Mononuclear cell (primary cell): ENCODE measurements around the gene RNF141. TPM values are rescaled to one million over a fixed set of nuclear protein-coding genes. Genes with fewer than 3 reads are reported as not detected.

Experiments used
- H3K27me3 ChIP-seq: 2 replicates; pipeline ENCODE4 v1.6.0; 2011; ENCODE audit warnings: low read length, control low read depth; ENCODE audit not compliant: insufficient read depth
- H3K4me1 ChIP-seq: 2 replicates; pipeline ENCODE4 v1.5.1; 2011; ENCODE audit warnings: mild to moderate bottlenecking, low read length, control low read depth; ENCODE audit not compliant: insufficient read depth
- H3K4me3 ChIP-seq: 2 replicates; pipeline ENCODE4 v1.5.1; 2011; ENCODE audit warnings: mild to moderate bottlenecking, low read length, moderate library complexity
- H3K9me3 ChIP-seq: 2 replicates; pipeline ENCODE4 v1.5.1; 2011; ENCODE audit warnings: low read depth, mild to moderate bottlenecking, control low read depth, low read length
- total RNA-seq: library from RNA; depleted of rRNA; stranded (reverse); fragments of >200 nt; gene quantifications from one replicate; pipeline ENCODE4 v1.2.3, GENCODE V29; 2012

RNF141 gene
- total RNA-seq, 1 donor, result 30.6 TPM

DNA sequence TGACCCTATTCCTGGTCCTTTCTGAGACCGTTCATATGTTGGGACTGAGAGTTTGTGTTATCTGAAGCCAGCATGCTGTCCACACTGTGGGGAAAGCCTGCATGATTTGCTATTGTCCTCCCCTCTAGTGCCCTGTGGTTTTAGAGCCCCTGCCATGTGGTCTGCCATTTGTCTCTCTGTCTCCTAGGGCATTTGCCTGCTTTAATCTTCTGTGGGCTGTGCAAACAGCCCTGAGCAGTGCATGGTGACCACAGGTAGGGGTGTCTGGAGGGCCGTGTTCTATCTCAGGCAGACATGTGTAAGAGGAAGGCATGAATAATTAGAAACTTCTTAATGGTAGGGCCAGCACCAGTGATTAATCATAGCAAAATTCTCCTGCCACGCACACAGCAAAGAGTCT, 62.9 kb downstream of the RNF141 start:
- H3K27me3 ChIP-seq, result no peaks in the 10 kb centered on the region

DNA sequence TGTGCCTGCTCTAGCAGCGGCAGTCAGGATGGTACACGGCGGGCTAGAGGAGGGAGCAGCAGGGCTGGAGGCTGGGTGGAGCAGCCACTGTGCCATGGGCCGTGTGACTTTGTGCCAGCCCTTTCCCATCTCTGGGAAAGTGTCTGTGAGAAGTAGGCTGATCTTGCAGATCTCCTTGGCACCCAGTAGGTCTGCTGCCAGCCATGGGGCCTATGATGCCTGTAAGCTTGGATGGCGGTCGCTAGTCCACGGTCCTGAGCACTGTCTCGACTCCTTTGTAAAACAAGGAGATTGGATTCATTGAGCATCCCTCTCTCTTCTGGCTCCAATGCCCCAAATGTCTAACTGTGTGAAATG, 63.3 kb downstream of the RNF141 start:
- Histone ChIP-seq H3K4me3 (no peak overlapping the region), H3K9me3 (no peaks in the 10 kb centered on the region), H3K4me1 (peaks cover 11% of the 10 kb centered on the region), H3K27me3 (no peaks in the 10 kb centered on the region)

More for the DNA sequence above, 62.9 kb downstream of the RNF141 start:
- no peaks in the 10 kb centered on the region for H3K9me3 ChIP-seq
- H3K4me1 ChIP-seq, result peaks cover 11% of the 10 kb centered on the region
- H3K4me3 ChIP-seq, result no peak overlapping the region

DNA sequence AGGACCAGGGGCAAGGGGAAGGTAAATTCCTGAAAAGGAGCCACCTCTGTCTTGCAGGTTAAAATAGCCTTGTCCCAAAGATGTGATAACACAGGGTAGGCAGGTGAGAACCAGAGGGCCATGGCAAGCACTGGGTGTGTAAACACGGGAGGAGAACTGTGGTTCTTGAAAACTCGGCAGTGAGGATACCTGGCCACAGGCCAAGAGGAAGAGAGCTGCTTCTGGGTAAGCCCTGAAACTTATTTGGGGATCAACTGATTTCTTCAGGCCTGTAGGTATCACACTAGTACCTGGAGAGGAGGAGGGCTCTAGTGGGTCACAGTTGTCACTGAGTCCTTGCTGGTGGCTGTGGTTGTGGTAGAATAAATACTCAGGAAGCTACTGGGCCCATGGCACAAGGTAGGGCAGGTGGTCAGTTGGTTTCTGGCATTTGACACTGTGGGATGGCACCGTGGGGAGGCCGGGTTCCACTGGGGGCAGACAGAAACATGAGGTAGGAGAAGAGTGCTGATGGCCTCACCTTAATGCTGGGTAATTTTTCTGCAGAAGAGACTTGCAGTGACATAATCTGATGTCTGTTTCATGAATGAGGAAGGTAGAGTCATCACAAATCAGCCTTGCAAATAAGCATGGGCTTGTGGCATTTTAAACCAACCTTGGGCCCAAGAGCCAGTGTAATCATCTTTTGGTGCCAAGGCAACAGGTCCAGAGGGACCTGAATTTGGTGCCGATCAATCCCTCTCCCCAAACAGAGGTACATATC, 63.9 kb downstream of the RNF141 start:
- Histone ChIP-seq H3K4me3 (no peak overlapping the region), H3K27me3 (no peaks in the 10 kb centered on the region), H3K9me3 (no peaks in the 10 kb centered on the region), H3K4me1 (peaks cover 11% of the 10 kb centered on the region)

DNA sequence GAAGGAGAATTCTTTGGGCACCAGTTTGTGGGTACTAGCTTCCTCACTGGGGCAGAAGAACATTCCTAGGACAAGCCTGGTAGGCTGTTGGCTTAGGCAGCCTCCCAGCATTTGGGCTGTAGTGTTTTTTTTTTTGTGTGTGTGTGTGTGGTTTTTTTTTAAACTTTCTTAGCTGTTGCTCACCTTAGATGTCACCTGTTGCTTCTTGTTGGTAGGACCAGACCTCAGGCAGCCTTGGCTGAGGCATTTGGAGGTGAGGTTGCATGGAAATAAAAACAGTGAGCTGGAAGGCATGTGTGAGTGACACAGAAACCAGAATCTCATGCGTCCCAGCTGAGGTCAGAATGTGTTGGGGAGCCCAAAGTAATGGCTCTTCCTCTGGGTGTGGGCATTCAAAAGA, 64.6 kb downstream of the RNF141 start:
- Histone ChIP-seq H3K27me3 (no peaks in the 10 kb centered on the region), H3K4me3 (no peak overlapping the region), H3K9me3 (no peaks in the 10 kb centered on the region), H3K4me1 (peaks cover 11% of the 10 kb centered on the region)

DNA sequence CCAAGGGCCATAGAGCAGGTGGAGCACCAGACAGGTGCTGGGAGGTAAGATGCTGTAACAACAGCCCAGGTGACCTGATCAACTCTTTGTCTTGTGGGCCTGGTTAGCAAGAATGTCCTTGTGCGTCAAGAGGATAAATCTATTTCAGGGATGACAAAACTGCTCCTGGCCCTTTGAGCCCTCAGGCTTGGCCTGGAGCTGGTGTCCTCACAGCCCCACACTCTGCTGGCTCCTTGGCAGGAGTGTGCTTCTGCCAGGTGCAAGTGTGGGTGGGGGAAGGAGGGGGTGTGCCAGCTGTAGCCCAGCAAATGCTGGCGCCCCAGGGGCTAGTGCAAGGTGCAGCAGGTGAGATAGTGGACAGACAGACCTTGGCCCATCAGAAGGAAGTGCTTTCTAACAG, 66.4 kb downstream of the RNF141 start:
- Histone ChIP-seq H3K4me1 (peaks cover 11% of the 10 kb centered on the region), H3K9me3 (no peaks in the 10 kb centered on the region), H3K4me3 (no peak overlapping the region), H3K27me3 (no peaks in the 10 kb centered on the region)

DNA sequence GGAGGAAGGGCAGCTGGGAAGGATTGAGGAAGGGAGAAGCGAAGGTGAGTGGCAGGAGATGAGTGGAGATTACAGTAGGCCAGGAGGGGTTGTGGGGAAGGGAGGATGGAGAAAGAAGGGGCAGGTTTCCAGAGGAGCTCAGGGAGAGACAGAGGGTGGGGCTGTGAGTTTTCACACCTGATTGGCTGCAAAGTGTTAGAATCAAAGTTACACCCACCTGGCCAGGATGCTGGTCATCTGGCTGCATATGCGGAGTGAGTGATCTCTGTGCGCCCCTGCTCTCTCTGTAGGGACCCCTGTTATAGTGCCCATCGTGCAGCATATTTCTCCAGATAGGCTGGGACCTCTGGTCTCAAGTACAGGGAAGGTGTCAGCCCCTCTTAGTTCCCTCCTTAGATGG, 67.6 kb downstream of the RNF141 start:
- Histone ChIP-seq H3K4me1 (peaks cover 11% of the 10 kb centered on the region), H3K9me3 (no peaks in the 10 kb centered on the region), H3K27me3 (no peaks in the 10 kb centered on the region), H3K4me3 (no peak overlapping the region)

DNA sequence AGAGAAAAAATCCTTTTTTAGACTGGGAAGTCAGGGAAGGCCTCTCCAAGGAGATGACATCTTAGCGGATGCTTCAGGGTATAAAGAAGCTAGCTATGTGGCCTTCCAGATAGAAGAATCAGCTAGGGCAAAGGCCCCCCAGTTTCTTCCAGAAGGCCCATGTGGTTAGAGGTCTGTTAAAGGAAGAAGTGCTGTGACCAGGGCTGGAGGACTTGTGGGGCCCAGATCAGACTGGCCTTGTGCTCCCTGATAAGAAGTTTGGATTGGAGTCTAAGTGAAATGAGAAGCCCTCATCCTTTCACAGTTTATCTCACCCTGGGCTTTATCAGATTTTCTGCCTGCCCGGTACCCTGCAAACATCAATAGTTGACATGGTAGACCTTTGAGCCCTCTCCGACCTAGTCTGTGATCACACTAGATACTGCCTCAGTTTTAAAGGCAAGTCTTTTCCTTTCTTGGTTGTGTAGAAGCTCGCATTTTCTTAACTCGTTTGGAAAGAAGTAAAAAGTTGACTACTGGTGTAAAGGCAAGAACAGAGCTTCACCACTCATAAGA, 78.2 kb downstream of the RNF141 start:
- Histone ChIP-seq H3K27me3 (no peaks in the 10 kb centered on the region), H3K4me1 (peaks cover 36% of the 10 kb centered on the region), H3K9me3 (no peaks in the 10 kb centered on the region), H3K4me3 (no peak overlapping the region)

Other genes with a start within 250 kb of the RNF141 start
- 35.1 TPM for gene SBF2, start 247.0 kb downstream of the RNF141 start, total RNA-seq
- gene ADM, start 236.1 kb downstream of the RNF141 start, total RNA-seq, result 93.5 TPM
- gene AMPD3, start 85.9 kb downstream of the RNF141 start, total RNA-seq, result 20.1 TPM
- under 0.01 TPM for gene LYVE1, start 27.5 kb upstream of the RNF141 start, total RNA-seq
- 0.52 TPM for gene IRAG1, start 152.6 kb upstream of the RNF141 start, total RNA-seq
- 33.2 TPM for gene CTR9, start 210.1 kb upstream of the RNF141 start, total RNA-seq